Suppressor macrophage (primary cell): ENCODE data around the gene PAQR5.

Source experiments
- DNase-seq, 4 experiments: peaks; one replicate each; pipeline ENCODE4 v3.0.0-alpha.2; 2020 to 2022

Gene PAQR5

DNA sequence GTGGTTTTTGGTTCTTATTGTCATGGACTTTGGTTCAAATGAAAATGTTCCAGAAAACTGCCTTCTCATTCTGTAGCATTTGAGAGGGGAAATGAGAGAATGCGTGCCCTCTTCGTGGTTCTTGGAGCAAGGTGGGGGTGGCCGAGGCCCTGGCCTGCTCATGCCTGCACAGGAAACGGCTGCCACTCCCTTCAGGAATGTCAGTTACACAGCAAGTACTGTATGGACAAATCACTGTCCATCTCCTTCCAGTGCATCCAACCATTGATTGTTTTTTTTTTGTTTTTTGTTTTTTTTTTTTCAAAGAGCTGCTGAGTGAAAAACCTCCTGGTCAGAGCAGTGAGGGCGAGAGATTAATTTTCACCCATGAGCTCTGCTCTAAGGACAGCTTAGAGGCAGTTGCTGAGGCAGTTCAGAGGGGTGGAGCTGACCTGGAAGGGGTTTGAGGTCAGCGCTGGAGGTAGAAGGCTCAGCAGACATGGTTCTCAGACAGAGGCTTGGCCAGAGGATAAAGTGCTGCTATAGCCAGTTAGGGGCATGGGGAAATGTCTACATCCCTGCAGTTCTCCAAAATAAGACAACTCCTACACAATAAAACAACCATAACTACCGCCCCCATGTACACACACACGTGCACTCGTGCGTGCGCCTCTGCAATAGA is 95.2 kb downstream of the PAQR5 start:
- DNase-seq = peak in 1 of 4 experiments; percentile 26

GRCh38 chr15:69394556-69395282 is 96.0 kb downstream of the PAQR5 start:
- peak; percentile 84 to 91 (median 89) for DNase-seq

DNA sequence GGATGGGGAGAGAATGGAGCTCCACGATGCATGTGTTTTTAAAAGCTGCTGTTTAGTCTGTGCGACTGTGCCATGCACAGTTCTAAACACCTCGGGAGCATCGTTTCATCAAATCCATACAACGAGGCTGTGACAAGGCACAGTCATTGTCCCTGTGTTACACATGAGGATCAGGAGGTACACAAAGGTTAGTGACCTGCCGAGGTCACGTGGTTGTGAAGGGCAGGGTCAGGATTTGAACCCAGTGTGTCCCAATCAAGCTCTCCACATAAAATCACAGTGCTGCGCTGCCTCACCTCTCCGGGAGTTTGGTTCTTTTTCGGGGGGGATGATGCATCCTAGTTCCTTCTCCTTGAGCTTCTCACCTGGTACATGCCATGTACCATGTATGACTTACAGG is 96.7 kb downstream of the PAQR5 start:
- no peak for DNase-seq

DNA sequence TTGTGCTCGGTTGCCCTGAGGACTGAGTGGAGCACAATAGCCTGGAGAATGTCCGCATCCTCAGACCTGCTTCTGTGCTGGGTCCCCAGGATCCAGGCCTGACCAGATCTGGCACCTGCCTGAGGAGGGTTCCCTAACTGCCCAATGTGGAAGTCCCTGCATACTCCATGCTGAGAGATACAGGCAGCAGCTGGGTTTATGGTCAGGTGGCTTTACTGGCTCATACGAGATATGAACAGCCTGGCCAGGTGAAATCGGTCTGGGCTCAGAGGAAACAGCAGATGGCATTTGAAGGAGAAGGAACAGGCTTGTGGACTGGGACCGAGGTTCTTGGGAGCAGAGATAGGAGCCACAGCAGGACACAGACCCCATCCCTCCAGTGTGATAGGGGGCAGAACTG is 97.3 kb downstream of the PAQR5 start:
- no peak for DNase-seq

GRCh38 chr15:69398491-69398891 is 99.8 kb downstream of the PAQR5 start:
- DNase-seq = no peak

DNA sequence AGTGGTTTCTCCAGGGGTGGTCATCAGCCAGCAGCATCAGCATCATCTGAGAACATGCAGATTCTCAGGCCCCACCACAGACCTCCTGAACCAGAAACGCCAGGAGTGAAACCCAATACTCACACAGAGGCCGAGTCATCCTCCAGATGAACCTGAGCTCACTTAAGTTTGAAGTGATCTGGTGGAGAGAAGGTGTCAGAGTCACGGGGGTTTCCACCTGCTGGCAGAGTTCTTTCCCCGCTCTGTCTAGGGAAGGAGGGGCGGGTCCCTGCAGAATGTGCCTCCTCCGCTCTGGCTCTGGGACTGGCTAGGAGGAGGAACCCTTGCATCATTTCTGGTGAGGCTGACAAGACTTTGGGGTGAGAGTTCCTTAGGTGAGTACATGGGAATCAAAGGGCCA is 102.1 kb downstream of the PAQR5 start:
- DNase-seq = no peak

- DNase-seq = no peak
Observed at GRCh38 chr15:69402816-69403215, 104.1 kb downstream of the PAQR5 start.

DNA sequence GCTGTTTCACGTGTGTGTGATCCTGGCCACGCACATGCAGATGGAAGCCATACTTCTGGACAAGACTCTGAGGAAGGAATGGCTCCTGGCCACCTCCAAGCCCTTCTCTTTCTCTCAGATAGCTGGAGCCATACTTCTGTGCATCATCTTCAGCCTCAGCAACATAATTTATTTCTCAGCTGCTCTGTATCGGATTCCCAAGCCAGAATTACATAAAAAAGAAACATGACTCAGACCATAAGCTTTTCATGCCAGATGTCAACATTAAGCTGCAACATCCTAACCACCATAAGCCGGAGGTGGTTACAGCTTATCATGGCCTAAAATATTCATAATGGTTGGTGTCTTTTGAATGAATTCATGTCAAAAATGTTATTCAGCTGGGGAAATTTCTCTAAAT is 104.9 kb downstream of the PAQR5 start:
- DNase-seq = no peak

GRCh38 chr15:69405110-69405509 is 106.4 kb downstream of the PAQR5 start:
- DNase-seq = no peak

DNA sequence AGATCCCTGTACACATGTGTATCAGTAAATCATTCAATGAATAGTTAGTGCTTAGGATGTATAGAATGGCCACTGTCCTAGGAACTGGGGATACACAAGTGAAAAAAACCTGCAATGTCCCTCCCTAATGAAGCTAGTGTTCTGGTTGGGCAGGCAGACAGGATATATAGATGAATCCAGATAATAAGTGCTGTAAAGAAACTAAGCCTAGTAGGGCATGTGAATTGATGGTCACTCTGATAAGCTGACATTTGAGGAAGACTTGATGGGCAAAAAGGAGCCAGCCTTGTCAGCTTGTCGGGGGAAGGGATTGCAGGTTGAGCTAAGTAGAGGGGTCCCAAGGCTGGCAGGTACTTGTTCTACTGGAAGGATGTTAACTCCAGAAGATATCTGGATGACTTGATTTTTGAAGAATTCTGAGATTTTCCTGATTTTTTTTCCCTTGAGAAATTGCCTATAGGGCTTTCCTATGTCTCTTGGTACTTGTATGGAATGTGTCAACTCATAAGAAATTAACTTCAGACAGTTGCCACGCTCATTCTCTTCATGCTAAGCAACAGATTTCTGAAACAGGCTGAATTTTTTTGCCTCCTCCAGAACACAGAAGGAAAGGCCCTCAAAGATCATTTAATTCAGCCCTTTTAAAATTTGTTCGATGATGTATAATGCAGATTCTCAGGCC is 109.1 kb downstream of the PAQR5 start:
- no peak for DNase-seq

- DNase-seq = no peak
Observed at GRCh38 chr15:69408841-69409240, 110.1 kb downstream of the PAQR5 start.

DNA sequence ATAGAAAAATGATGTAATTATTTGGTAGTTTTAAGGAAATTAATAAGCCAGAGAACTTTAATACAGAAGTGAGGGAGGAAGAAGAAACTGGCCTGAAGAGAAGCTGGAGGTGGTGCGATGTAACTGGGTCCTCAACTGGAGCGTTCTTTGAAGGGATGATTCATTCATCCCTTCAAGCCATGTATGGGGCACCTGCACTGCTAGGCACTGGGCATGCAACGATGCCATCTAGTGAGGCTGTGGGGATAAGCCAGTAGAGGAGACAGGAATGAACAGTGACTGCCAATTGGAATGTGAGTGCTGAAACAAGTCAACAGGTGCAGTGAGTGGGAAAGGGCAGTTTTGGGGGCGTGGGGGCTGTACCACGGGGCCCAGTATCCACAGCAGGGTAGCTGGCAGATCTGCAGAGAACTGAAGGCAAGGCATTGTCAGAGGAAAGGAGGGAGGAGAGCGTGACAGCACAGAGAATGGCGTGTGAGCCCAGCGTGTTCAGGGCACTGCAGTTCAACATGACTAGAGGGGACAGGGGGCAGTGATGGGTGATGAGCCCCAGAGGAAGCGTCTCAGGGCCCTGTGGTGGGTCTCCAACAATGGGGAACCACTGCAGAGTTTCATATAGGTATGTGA is 111.6 kb downstream of the PAQR5 start:
- peak in 1 of 4 experiments; percentile 10 for DNase-seq

GRCh38 chr15:69412274-69412673 is 113.6 kb downstream of the PAQR5 start:
- DNase-seq = no peak

DNA sequence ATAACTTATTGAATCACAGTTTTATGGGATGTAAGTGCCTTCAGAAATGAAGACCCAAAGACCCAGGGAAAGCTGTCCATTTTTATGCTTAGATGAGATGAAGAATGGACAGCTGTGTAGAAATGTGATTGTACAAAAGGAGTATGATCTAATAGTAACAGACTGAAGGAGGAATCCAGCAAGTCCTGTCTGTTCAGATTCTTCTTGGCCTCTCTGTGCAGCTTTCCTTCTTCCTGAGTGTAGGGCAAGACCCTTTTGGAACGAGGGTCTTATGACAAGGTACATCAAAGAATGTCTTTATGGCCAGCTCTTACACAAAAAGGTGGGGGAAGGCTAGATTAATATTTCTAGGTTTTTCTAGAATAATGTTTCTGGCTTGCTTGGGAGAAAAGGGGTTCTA is 114.0 kb downstream of the PAQR5 start:
- no peak for DNase-seq

GRCh38 chr15:69413822-69414700 is 115.3 kb downstream of the PAQR5 start, which contains the start of gene KIF23:
KIF23 (plus strand) TSS chr15:69414349; CDS start chr15:69414466, 117 bp downstream.
- DNase-seq = peak; percentile 90 to 95 (median 94)

GRCh38 chr15:69414701-69415167 is 116.0 kb downstream of the PAQR5 start:
- peak; percentile 51 to 71 (median 68) for DNase-seq

DNA sequence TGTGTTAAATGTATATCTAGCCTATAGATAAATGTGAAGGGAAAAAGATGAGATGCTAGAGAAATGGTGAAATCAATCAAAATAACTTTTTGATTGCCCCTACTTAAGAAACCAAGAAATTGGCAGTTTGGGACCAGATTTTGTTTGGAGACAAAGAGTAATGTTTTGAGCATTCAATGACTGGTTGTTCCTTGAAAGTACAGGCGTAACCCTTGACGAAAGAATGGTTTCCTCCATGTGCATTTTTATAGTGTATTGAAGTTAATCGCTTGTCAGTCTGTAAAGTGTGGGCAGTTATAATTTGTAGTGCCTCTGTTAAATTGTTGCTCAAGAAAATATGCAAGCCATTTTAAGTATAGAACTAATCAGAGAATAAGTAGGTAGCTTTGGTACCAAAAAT is 116.7 kb downstream of the PAQR5 start:
- DNase-seq = no peak

DNA sequence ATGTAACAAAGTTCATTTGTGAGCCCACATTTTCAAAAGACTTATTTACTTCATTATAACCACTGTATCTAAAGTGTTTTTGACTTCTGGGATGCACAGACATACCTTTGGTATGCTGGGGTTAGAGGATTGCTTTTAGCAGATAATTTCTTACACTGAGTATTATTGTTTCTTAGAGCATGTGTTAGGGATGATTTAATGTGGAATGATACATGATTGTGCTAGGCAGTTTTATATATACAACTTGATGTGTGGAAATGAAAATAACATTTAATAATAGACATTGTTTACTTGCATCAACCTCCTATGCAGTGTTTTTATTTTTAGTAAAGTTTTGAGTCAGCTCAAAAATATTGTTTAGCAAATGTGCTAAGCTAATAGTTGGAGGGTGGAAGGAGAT is 118.9 kb downstream of the PAQR5 start:
- no peak for DNase-seq

- no peak for DNase-seq
Observed at GRCh38 chr15:69421498-69421897, 122.8 kb downstream of the PAQR5 start.

GRCh38 chr15:69422336-69422895 is 123.7 kb downstream of the PAQR5 start:
- no peak for DNase-seq

DNA sequence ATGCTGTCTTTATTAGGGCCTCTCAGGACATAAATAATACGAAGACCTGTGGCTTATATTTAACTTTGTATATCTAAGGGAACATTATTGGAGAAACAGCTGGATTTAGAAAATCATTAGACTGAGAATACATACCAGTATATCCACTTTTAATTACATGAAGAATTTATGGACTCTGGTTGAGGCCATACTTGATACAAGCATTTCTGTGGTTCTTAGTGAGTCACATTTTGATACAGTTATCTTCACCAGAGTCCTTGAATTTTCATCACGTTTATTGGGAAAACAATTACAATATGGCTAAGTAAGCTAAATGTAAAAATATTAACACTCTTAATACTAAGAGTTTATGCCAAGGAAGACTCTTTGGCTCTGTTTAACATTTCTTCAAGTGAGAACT is 125.3 kb downstream of the PAQR5 start:
- no peak for DNase-seq
